Spleen (tissue), 11 donors: ENCODE results near the gene SRD5A2. TPM values are rescaled to one million over a fixed set of nuclear protein-coding genes. Genes with fewer than 3 reads are reported as not detected.

Experiments used
- DNase-seq: peaks from one replicate; pipeline ENCODE4 v3.0.0-alpha.2; 2020
- H3K27ac ChIP-seq, 8 donors: fragments of 200-600 bp; sonication (generic) in 7 of 8; 1 replicate in 4 of 8; 2 replicates in 4 of 8; pipeline versions ENCODE4 v1.5.0 to v1.8.0; 2016 to 2021; ENCODE audit warnings: inconsistent platforms in 4 of 8, mild to moderate bottlenecking in 4 of 8, moderate library complexity in 1 of 8
- H3K27me3 ChIP-seq, 7 donors: fragments of 200-600 bp; sonication (generic) in 6 of 7; replicated peaks in 1 of 7; 1 replicate in 4 of 7; 2 replicates in 3 of 7; pipeline versions ENCODE4 v1.5.0 to v1.8.0; 2016 to 2021; ENCODE audit warnings: inconsistent platforms in 3 of 7, mild to moderate bottlenecking in 1 of 7
- H3K36me3 ChIP-seq, 6 donors: fragments of 200-600 bp; sonication (generic) in 5 of 6; 1 replicate in 4 of 6; 2 replicates in 2 of 6; pipeline versions ENCODE4 v1.5.0 to v1.8.0; 2016 to 2021; ENCODE audit warnings: inconsistent platforms in 2 of 6
- H3K4me1 ChIP-seq, 6 donors: fragments of 200-600 bp; sonication (generic) in 5 of 6; 1 replicate in 3 of 6; 2 replicates in 3 of 6; pipeline versions ENCODE4 v1.5.0 to v1.8.0; 2016 to 2021; ENCODE audit warnings: inconsistent platforms in 3 of 6
- H3K4me3 ChIP-seq, 8 donors: fragments of 200-600 bp; sonication (generic) in 7 of 8; 1 replicate in 4 of 8; 2 replicates in 4 of 8; pipeline versions ENCODE4 v1.5.0 to v1.8.0; 2016 to 2021; ENCODE audit warnings: inconsistent platforms in 4 of 8, mild to moderate bottlenecking in 4 of 8, moderate library complexity in 2 of 8
- H3K9me3 ChIP-seq, 8 donors: fragments of 200-600 bp; sonication (generic) in 7 of 8; 1 replicate in 4 of 8; 2 replicates in 4 of 8; pipeline versions ENCODE4 v1.5.0 to v1.8.0; 2016 to 2021; ENCODE audit warnings: inconsistent platforms in 4 of 8
- CTCF ChIP-seq, 11 experiments: fragments of 200-600 bp in 7 of 11; fragments of 450-650 bp in 4 of 11; sonication (generic) in 4 of 11; IDR thresholded peaks in 8 of 11; conservative IDR thresholded peaks in 3 of 11; 1 replicate in 7 of 11; 2 replicates in 4 of 11; pipeline versions ENCODE4 v1.4.0 to v1.8.0; 2016 to 2021; ENCODE audit warnings: antibody characterized with exemption in 11 of 11, inconsistent platforms in 4 of 11, mild to moderate bottlenecking in 1 of 11
- POLR2A ChIP-seq, 3 donors: fragments of 450-650 bp; IDR thresholded peaks; one replicate each; pipeline ENCODE4 v1.5.1; 2017; ENCODE audit warnings: antibody characterized with exemption in 3 of 3, mild to moderate bottlenecking in 1 of 3
- POLR2AphosphoS5 ChIP-seq, 3 donors: sonication (generic); formaldehyde crosslinking; IDR thresholded peaks; one replicate each; pipeline ENCODE4 v1.5.1; 2017; ENCODE audit warnings: antibody characterized with exemption in 3 of 3
- WGBS, 5 donors: extraction: QIAGEN DNeasy Blood & Tissue Kit in 3 of 5; methylation state at CpG; one replicate each; pipeline versions ENCODE4 v1.1.5 to v1.1.7; 2013 to 2018; 5-methylcytosine and 5-hydroxymethylcytosine counted together
- intact Hi-C: fragments of 100-400 bp; cut with DNase I; formaldehyde crosslinking; loops from one replicate; pipeline ENCODE4 v1.15.0; 2023; ENCODE audit warnings: low total_unique reads
- polyA plus RNA-seq, 3 donors: library from polyadenylated mRNA; stranded (reverse); fragments of 200-250 nt; gene quantifications; one replicate each; pipeline ENCODE4 v1.2.1, GENCODE V29; 2013
- total RNA-seq, 7 donors: library from RNA; depleted of rRNA in 3 of 7; stranded (reverse); fragments of >200 nt in 3 of 7; fragmentation: NEBNext Ultra II Directional in 4 of 7; extraction: Animal tissue kit (Norgen Biotek cat#: 25700) in 4 of 7; gene quantifications; one replicate each; pipeline versions ENCODE4 v1.1.0 to v1.2.1, GENCODE V29; 2016 to 2021
- donor health status: healthy with polysubstance abuse.
- donor health status: DM: no; HTN: no; CAD: no; lungs with moderate emphysema.
- donor health status: DM: no; HTN: no; CAD: no.
- donor health status: Bipolar disorder and iron deficiency.
- donor health status: healthy.
- donor health status: DM: no; HTN: no; CAD: no.
- donor health status: DM: yes; HTN: yes; CAD: no.

Gene SRD5A2
- total and polyA plus RNA-seq, 10 donors, result 0.02 to 0.06 TPM; not detected in 8

GRCh38 chr2:31528823-31529222 is 51.9 kb downstream of the SRD5A2 start:
- H3K9me3 ChIP-seq, result no peaks in the 10 kb centered on the region
- TF ChIP-seq POLR2A (IDR thresholded peaks at IDR 0.05) (no peak), POLR2AphosphoS5 (IDR thresholded peaks at IDR 0.05) (no peak), CTCF (IDR thresholded peaks at IDR 0.05 in 8 of 11, conservative IDR thresholded peaks at IDR 0.05 in 3 of 11) (no peak)
- H3K4me3 ChIP-seq, result no peak overlapping the region
- intact Hi-C loops, result no loop called here
- H3K4me1 ChIP-seq, result peaks cover 0 to 1% (median 0%) of the 10 kb centered on the region in 6 donors
- WGBS, 5 donors, result 88 to 96% (median 93%) methylated on average over 6 of the region's 6 CpGs
- peaks cover 0 to 22% (median 0%) of the 10 kb centered on the region in 7 donors for H3K27me3 ChIP-seq
- no peak overlapping the region for H3K27ac ChIP-seq
- DNase-seq, result no peak
- no peaks in the 10 kb centered on the region for H3K36me3 ChIP-seq

- H3K36me3 ChIP-seq, result no peaks in the 10 kb centered on the region
- peaks cover 0 to 3% (median 0%) of the 10 kb centered on the region in 6 donors for H3K4me1 ChIP-seq
- DNase-seq, result no peak
- H3K27me3 ChIP-seq, result peaks cover 0 to 34% (median 0%) of the 10 kb centered on the region in 7 donors
- no peaks in the 10 kb centered on the region for H3K9me3 ChIP-seq
- H3K27ac ChIP-seq, result no peak overlapping the region
- no peak overlapping the region for H3K4me3 ChIP-seq
- 72 to 78% (median 75%) methylated on average over 15 of the region's 15 CpGs for WGBS, 5 donors
- TF ChIP-seq POLR2A (IDR thresholded peaks at IDR 0.05) (no peak), POLR2AphosphoS5 (IDR thresholded peaks at IDR 0.05) (no peak), CTCF (IDR thresholded peaks at IDR 0.05 in 8 of 11, conservative IDR thresholded peaks at IDR 0.05 in 3 of 11) (no peak)
- intact Hi-C loops, result no loop called here
Measured at GRCh38 chr2:31526946-31527732, 53.6 kb downstream of the SRD5A2 start.

GRCh38 chr2:31525876-31526275 is 54.9 kb downstream of the SRD5A2 start:
- Histone ChIP-seq H3K4me1 (peaks cover 0 to 3% (median 0%) of the 10 kb centered on the region in 6 donors), H3K36me3 (no peaks in the 10 kb centered on the region), H3K27ac (no peak overlapping the region), H3K27me3 (peaks cover 0 to 38% (median 0%) of the 10 kb centered on the region in 7 donors), H3K4me3 (no peak overlapping the region), H3K9me3 (no peaks in the 10 kb centered on the region)
- 52 to 76% (median 69%) methylated on average over 5 of the region's 5 CpGs for WGBS, 5 donors
- TF ChIP-seq POLR2A (IDR thresholded peaks at IDR 0.05), result no peak
- TF ChIP-seq POLR2AphosphoS5 (IDR thresholded peaks at IDR 0.05), result no peak
- TF ChIP-seq CTCF (IDR thresholded peaks at IDR 0.05 in 8 of 11, conservative IDR thresholded peaks at IDR 0.05 in 3 of 11), result no peak
- intact Hi-C loops, result no loop called here
- DNase-seq, result no peak

- peaks cover 0 to 3% (median 0%) of the 10 kb centered on the region in 6 donors for H3K4me1 ChIP-seq
- H3K36me3 ChIP-seq, result no peaks in the 10 kb centered on the region
- H3K9me3 ChIP-seq, result no peaks in the 10 kb centered on the region
- no peak for TF ChIP-seq CTCF (IDR thresholded peaks at IDR 0.05 in 8 of 11, conservative IDR thresholded peaks at IDR 0.05 in 3 of 11)
- no peak for TF ChIP-seq POLR2A (IDR thresholded peaks at IDR 0.05)
- TF ChIP-seq POLR2AphosphoS5 (IDR thresholded peaks at IDR 0.05), result no peak
- intact Hi-C loops, result no loop called here
- no peak overlapping the region for H3K4me3 ChIP-seq
- H3K27ac ChIP-seq, result no peak overlapping the region
- peaks cover 0 to 50% (median 0%) of the 10 kb centered on the region in 7 donors for H3K27me3 ChIP-seq
- DNase-seq, result no peak
- 83 to 92% (median 87%) methylated on average over 4 of the region's 4 CpGs for WGBS, 5 donors
Measured at GRCh38 chr2:31524592-31524991, 56.1 kb downstream of the SRD5A2 start.
